Neuronal stem cell (in vitro differentiated cells): ENCODE results near the gene ADAM8.

Experiments
- DNase-seq: peaks from one replicate; pipeline ENCODE4 v3.0.0-alpha.2; 2013; ENCODE audit warnings: low spot score
- H2AFZ ChIP-seq: one replicate; pipeline ENCODE4 v1.6.1; 2013; ENCODE audit warnings: mild to moderate bottlenecking, low read length, inconsistent platforms
- H2AK5ac ChIP-seq: 2 replicates; pipeline ENCODE4 v1.6.1; 2013; ENCODE audit warnings: low read depth, mild to moderate bottlenecking, inconsistent platforms, low read length, moderate library complexity, mixed read lengths
- H2BK120ac ChIP-seq: 2 replicates; pipeline ENCODE4 v1.6.1; 2013; ENCODE audit warnings: low read depth, mild to moderate bottlenecking, inconsistent platforms, low read length, moderate library complexity, mixed read lengths
- H2BK12ac ChIP-seq: one replicate; pipeline ENCODE4 v1.6.1; 2013; ENCODE audit warnings: low read length, inconsistent platforms
- H2BK15ac ChIP-seq: 2 replicates; pipeline ENCODE4 v1.6.1; 2013; ENCODE audit warnings: mild to moderate bottlenecking, low read length, inconsistent platforms, mixed read lengths
- H2BK5ac ChIP-seq: one replicate; pipeline ENCODE4 v1.6.1; 2013; ENCODE audit warnings: inconsistent platforms, mild to moderate bottlenecking, low read length, moderate library complexity
- H3K14ac ChIP-seq: one replicate; pipeline ENCODE4 v1.6.1; 2013; ENCODE audit warnings: low read length, inconsistent platforms
- H3K18ac ChIP-seq: 2 replicates; pipeline ENCODE4 v1.6.1; 2013; ENCODE audit warnings: low read length, inconsistent platforms
- H3K23ac ChIP-seq: 2 replicates; pipeline ENCODE4 v1.6.1; 2013; ENCODE audit warnings: low read depth, mild to moderate bottlenecking, mixed read lengths, low read length, inconsistent platforms; ENCODE audit not compliant: poor library complexity
- H3K27ac ChIP-seq: replicated peaks from 3 replicates; pipeline ENCODE4 v1.5.1; 2013; ENCODE audit warnings: low read length, inconsistent platforms
- H3K27me3 ChIP-seq, 3 experiments: 2 replicates each; pipeline ENCODE4 v1.6.1; 2013; ENCODE audit warnings: low read length in 3 of 3, mild to moderate bottlenecking in 2 of 3, inconsistent platforms in 1 of 3, low read depth in 1 of 3, mixed read lengths in 1 of 3, moderate library complexity in 1 of 3; ENCODE audit not compliant: control insufficient read depth in 3 of 3, insufficient read depth in 3 of 3
- H3K36me3 ChIP-seq, 2 donors: replicated peaks in 1 of 2; 2 replicates each; pipeline ENCODE4 v1.6.1; 2013; ENCODE audit warnings: low read length in 2 of 2; ENCODE audit not compliant: control insufficient read depth in 2 of 2, insufficient read depth in 2 of 2
- H3K4ac ChIP-seq: 2 replicates; pipeline ENCODE4 v1.6.1; 2013; ENCODE audit warnings: inconsistent platforms, mild to moderate bottlenecking, low read length, moderate library complexity
- H3K4me1 ChIP-seq, 2 donors: 1 replicate in 1 of 2; 2 replicates in 1 of 2; pipeline ENCODE4 v1.6.1; 2013; ENCODE audit warnings: low read length in 2 of 2, low read depth in 1 of 2; ENCODE audit not compliant: control insufficient read depth in 2 of 2, insufficient read depth in 1 of 2
- H3K4me2 ChIP-seq: one replicate; pipeline ENCODE4 v1.6.1; 2013; ENCODE audit warnings: mild to moderate bottlenecking, low read length, inconsistent platforms; ENCODE audit not compliant: insufficient read depth, poor library complexity, severe bottlenecking
- H3K4me3 ChIP-seq, 2 donors: 2 replicates each; pipeline ENCODE4 v1.5.1; 2013; ENCODE audit warnings: low read length in 2 of 2, mild to moderate bottlenecking in 2 of 2, inconsistent platforms in 1 of 2, moderate library complexity in 1 of 2
- H3K79me1 ChIP-seq: one replicate; pipeline ENCODE4 v1.6.1; 2013; ENCODE audit warnings: low read depth, mild to moderate bottlenecking, inconsistent platforms, low read length, moderate library complexity
- H3K9ac ChIP-seq: one replicate; pipeline ENCODE4 v1.6.1; 2013; ENCODE audit warnings: mild to moderate bottlenecking, low read depth, low read length, inconsistent platforms; ENCODE audit not compliant: poor library complexity
- H3K9me3 ChIP-seq, 2 donors: replicated peaks in 1 of 2; 2 replicates each; pipeline versions ENCODE3 to v1.6.1; 2013; ENCODE audit warnings: low read length in 2 of 2, mild to moderate bottlenecking in 2 of 2, inconsistent platforms in 1 of 2, low read depth in 1 of 2, mixed read lengths in 1 of 2, moderate library complexity in 1 of 2; ENCODE audit not compliant: control insufficient read depth in 2 of 2, insufficient read depth in 1 of 2
- H4K8ac ChIP-seq: one replicate; pipeline ENCODE4 v1.6.1; 2013; ENCODE audit warnings: low read depth, mild to moderate bottlenecking, inconsistent platforms, low read length, moderate library complexity
- H4K91ac ChIP-seq: one replicate; pipeline ENCODE4 v1.6.1; 2013; ENCODE audit warnings: low read length, low read depth, mild to moderate bottlenecking, inconsistent platforms; ENCODE audit not compliant: poor library complexity
- WGBS, 2 donors: extraction: QIAGEN DNeasy Blood & Tissue Kit; methylation state at CpG; one replicate each; pipeline ENCODE4 v1.1.7; 2013; ENCODE audit warnings: missing lambda C conversion rate in 2 of 2, mixed read lengths in 1 of 2; ENCODE audit not compliant: insufficient read length in 2 of 2, insufficient replicate concordance in 1 of 2; ENCODE audit errors: extremely low coverage in 2 of 2; 5-methylcytosine and 5-hydroxymethylcytosine counted together

Gene ADAM8

GRCh38 chr10:133274751-133275683 lies 1.7 kb downstream of the ADAM8 start:
- H4K91ac ChIP-seq = no peak overlapping the region
- no peak for DNase-seq
- H2BK12ac ChIP-seq = peak overlapping the region; percentile 58
- H2AK5ac ChIP-seq = peak overlapping the region; percentile 81
- no peak overlapping the region for H3K4me3 ChIP-seq
- H2BK120ac ChIP-seq = no peak overlapping the region
- H3K4ac ChIP-seq = no peak overlapping the region
- H3K4me2 ChIP-seq = no peak overlapping the region
- H3K9ac ChIP-seq = no peak overlapping the region
- no peak overlapping the region for H3K27ac ChIP-seq
- peaks cover 4 to 12% of the 10 kb centered on the region in 2 donors for H3K36me3 ChIP-seq
- H2AFZ ChIP-seq = peak overlapping the region; percentile 72
- H3K79me1 ChIP-seq = peaks cover 3% of the 10 kb centered on the region
- peak overlapping the region; percentile 17 for H3K23ac ChIP-seq
- H3K27me3 ChIP-seq = peaks cover 0 to 13% (median 6%) of the 10 kb centered on the region in 3 experiments
- no peak overlapping the region for H2BK15ac ChIP-seq
- peaks cover 0 to 2% of the 10 kb centered on the region in 2 donors for H3K9me3 ChIP-seq
- peaks cover 8 to 15% of the 10 kb centered on the region in 2 donors for H3K4me1 ChIP-seq
- peak overlapping the region; percentile 3 for H3K14ac ChIP-seq
- H4K8ac ChIP-seq = no peak overlapping the region
- H3K18ac ChIP-seq = peak overlapping the region; percentile 83
- no CpG with 5 or more reads among the region's 26 CpGs for WGBS, 2 donors
- peak overlapping the region; percentile 87 for H2BK5ac ChIP-seq

GRCh38 chr10:133273534-133274143 lies 3.0 kb downstream of the ADAM8 start:
- no peak for DNase-seq
- Histone ChIP-seq H3K18ac (peak overlapping the region; percentile 64), H4K91ac (no peak overlapping the region), H3K9ac (no peak overlapping the region), H3K36me3 (no peaks in the 10 kb centered on the region), H3K23ac (peak overlapping the region; percentile 85), H3K4me1 (peaks cover 8 to 15% of the 10 kb centered on the region in 2 donors), H3K79me1 (peaks cover 3% of the 10 kb centered on the region), H3K4ac (no peak overlapping the region), H2AK5ac (peak overlapping the region; percentile 70), H2AFZ (no peak overlapping the region), H4K8ac (no peak overlapping the region), H2BK5ac (no peak overlapping the region), H3K4me2 (no peak overlapping the region), H3K14ac (no peak overlapping the region), H3K27me3 (peaks cover 0 to 13% (median 6%) of the 10 kb centered on the region in 3 experiments), H3K27ac (no peak overlapping the region), H2BK12ac (no peak overlapping the region), H2BK15ac (peak overlapping the region; percentile 67), H3K9me3 (peaks cover 0 to 2% of the 10 kb centered on the region in 2 donors), H3K4me3 (no peak overlapping the region), H2BK120ac (no peak overlapping the region)
- no CpG with 5 or more reads among the region's 28 CpGs for WGBS, 2 donors

GRCh38 chr10:133272964-133273420 lies 3.7 kb downstream of the ADAM8 start:
- no peak overlapping the region for H3K27ac ChIP-seq
- no peak overlapping the region for H4K8ac ChIP-seq
- H4K91ac ChIP-seq = no peak overlapping the region
- no peak overlapping the region for H3K18ac ChIP-seq
- peaks cover 3% of the 10 kb centered on the region for H3K79me1 ChIP-seq
- H3K4me2 ChIP-seq = no peak overlapping the region
- H2BK15ac ChIP-seq = peak overlapping the region; percentile 67
- H2BK5ac ChIP-seq = no peak overlapping the region
- peaks cover 0 to 2% of the 10 kb centered on the region in 2 donors for H3K9me3 ChIP-seq
- no peaks in the 10 kb centered on the region for H3K36me3 ChIP-seq
- peak overlapping the region; percentile 70 for H2AK5ac ChIP-seq
- no peak for DNase-seq
- H3K14ac ChIP-seq = peak overlapping the region; percentile 21
- no peak overlapping the region for H2AFZ ChIP-seq
- no peak overlapping the region for H3K4me3 ChIP-seq
- peaks cover 0 to 13% (median 6%) of the 10 kb centered on the region in 3 experiments for H3K27me3 ChIP-seq
- no peak overlapping the region for H3K9ac ChIP-seq
- H3K23ac ChIP-seq = no peak overlapping the region
- no peak overlapping the region for H2BK120ac ChIP-seq
- H3K4ac ChIP-seq = peak overlapping the region; percentile 76
- no peak overlapping the region for H2BK12ac ChIP-seq
- WGBS, 2 donors = no CpG with 5 or more reads among the region's 25 CpGs
- H3K4me1 ChIP-seq = peaks cover 8 to 15% of the 10 kb centered on the region in 2 donors
